ENCODE measurements around the gene RGMA. TPM values are rescaled to one million over a fixed set of nuclear protein-coding genes. Genes with fewer than 3 reads are reported as not detected.

Gene RGMA
- total RNA-seq, 1 donor from 2014 or later, result 37.0 TPM

- Mint-ChIP-seq H3K36me3 (peaks cover 41% of the 10 kb centered on the region), H3K4me1 (ENCODE audit: unreplicated experiment) (peaks cover 4% of the 10 kb centered on the region), H3K9me3 (peaks cover 8% of the 10 kb centered on the region), H3K27me3 (no peaks in the 10 kb centered on the region), H3K4me3 (no peak overlapping the region), H3K27ac (no peak overlapping the region)
- TF ChIP-seq CTCF (conservative IDR thresholded peaks at IDR 0.05), result no peak
- DNase-seq (ENCODE audit: extremely low spot score, unreplicated experiment), result no peak
These were observed 39.0 kb downstream of the RGMA start for GRCh38 chr15:93049914-93050578.

GRCh38 chr15:93049233-93049632, 39.8 kb downstream of the RGMA start:
- Mint-ChIP-seq H3K27ac (no peak overlapping the region), H3K9me3 (peaks cover 8% of the 10 kb centered on the region), H3K4me1 (ENCODE audit: unreplicated experiment) (peaks cover under 1% of the 10 kb centered on the region), H3K27me3 (no peaks in the 10 kb centered on the region), H3K36me3 (peaks cover 36% of the 10 kb centered on the region), H3K4me3 (no peak overlapping the region)
- no peak for TF ChIP-seq CTCF (conservative IDR thresholded peaks at IDR 0.05)
- DNase-seq (ENCODE audit: extremely low spot score, unreplicated experiment), result no peak

- TF ChIP-seq CTCF (conservative IDR thresholded peaks at IDR 0.05), result no peak
These were observed 40.3 kb downstream of the RGMA start for GRCh38 chr15:93048759-93049161.

GRCh38 chr15:93048426-93048721, 40.6 kb downstream of the RGMA start:
- Mint-ChIP-seq H3K27ac (no peak overlapping the region), H3K27me3 (no peaks in the 10 kb centered on the region), H3K4me3 (no peak overlapping the region), H3K9me3 (peaks cover 8% of the 10 kb centered on the region), H3K4me1 (ENCODE audit: unreplicated experiment) (no peaks in the 10 kb centered on the region), H3K36me3 (peaks cover 31% of the 10 kb centered on the region)
- no peak for TF ChIP-seq CTCF (conservative IDR thresholded peaks at IDR 0.05)
- DNase-seq (ENCODE audit: extremely low spot score, unreplicated experiment), result no peak

More at GRCh38 chr15:93048759-93049161, 40.3 kb downstream of the RGMA start:
- Mint-ChIP-seq H3K27me3 (no peaks in the 10 kb centered on the region), H3K27ac (no peak overlapping the region), H3K36me3 (peaks cover 33% of the 10 kb centered on the region), H3K4me1 (ENCODE audit: unreplicated experiment) (no peaks in the 10 kb centered on the region), H3K9me3 (peaks cover 8% of the 10 kb centered on the region), H3K4me3 (no peak overlapping the region)
- DNase-seq (ENCODE audit: extremely low spot score, unreplicated experiment), result no peak

- no peak for TF ChIP-seq CTCF (conservative IDR thresholded peaks at IDR 0.05)
- Mint-ChIP-seq H3K9me3 (peaks cover 8% of the 10 kb centered on the region), H3K36me3 (peaks cover 33% of the 10 kb centered on the region), H3K27ac (no peak overlapping the region), H3K27me3 (no peaks in the 10 kb centered on the region), H3K4me1 (ENCODE audit: unreplicated experiment) (no peaks in the 10 kb centered on the region), H3K4me3 (no peak overlapping the region)
- DNase-seq (ENCODE audit: extremely low spot score, unreplicated experiment), result no peak
These were observed 41.2 kb downstream of the RGMA start for GRCh38 chr15:93047621-93048425.

Measured in type B pancreatic cell (in vitro differentiated cells).